Fibroblast of the conjunctiva (primary cell): ENCODE measurements around the gene CDA.

Experiments
- DNase-seq: peaks from one replicate; pipeline ENCODE4 v3.0.0-alpha.2; 2010; ENCODE audit warnings: low read depth

CDA gene

DNA sequence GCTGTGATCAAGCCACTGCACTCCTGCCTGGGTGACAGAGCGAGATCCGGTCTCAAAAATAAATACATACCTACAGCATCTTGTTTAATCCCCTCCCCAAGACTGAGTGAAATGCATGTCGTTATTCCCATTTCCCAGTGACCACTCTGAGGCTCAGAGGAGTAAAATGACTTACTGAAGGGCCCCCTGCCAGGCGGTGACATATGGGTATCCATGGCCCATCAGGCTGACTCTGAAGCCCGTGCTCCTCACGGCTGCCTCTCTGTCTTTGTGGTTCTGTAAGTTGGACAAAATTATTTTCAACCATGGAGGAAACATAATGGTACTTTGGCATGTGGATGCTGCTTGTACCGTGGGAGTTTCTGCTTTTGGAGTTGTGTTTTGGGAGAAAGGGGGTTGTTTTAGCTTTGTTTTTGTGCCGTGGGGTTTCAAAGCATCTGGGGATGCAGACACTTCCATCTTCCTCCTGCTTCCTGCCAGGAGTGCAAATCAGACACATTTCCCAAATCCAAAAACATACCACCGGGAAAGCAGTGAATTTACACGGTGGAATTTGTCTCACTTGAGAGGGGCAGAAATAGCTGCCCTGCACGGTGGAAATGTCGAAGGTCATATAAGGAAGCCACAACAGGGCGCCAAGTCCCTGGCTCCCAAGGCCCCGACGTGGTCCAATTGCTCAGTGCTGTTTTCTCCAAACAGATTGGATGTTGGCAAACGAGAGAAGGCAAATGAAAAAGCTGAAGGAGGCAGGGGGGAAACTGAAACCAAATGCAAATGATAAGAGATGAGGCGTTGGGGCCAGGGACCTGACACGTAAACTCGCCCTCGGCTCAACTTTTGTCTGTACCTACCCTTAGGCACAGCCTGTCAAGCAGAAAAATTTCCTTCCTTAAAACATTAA is 27.3 kb downstream of the CDA start:
- DNase-seq = no peak

- DNase-seq = no peak
Observed at GRCh38 chr1:20616847-20617487, 28.1 kb downstream of the CDA start.

- DNase-seq = no peak
Observed at GRCh38 chr1:20618550-20618949, 29.7 kb downstream of the CDA start.

GRCh38 chr1:20619999-20620398 is 31.1 kb downstream of the CDA start:
- DNase-seq = no peak

DNA sequence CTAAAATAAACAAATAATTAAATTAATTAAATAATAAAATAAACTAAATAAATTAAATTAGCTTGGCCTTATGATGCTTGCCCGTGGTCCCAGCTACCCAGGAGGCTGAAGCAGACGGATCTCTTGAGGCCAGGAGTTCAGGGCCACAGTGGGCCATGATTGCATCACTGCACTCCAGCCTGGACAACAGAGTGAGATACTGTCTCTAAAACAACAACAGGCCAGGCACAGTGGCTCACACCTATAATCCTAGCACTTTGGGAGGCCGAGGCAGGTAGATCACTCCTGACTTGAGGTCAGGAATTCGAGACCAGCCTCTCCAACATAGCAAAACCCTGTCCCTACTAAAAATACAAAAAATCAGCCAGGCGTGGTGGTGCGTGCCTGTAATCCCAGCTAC is 32.1 kb downstream of the CDA start:
- DNase-seq = no peak

DNA sequence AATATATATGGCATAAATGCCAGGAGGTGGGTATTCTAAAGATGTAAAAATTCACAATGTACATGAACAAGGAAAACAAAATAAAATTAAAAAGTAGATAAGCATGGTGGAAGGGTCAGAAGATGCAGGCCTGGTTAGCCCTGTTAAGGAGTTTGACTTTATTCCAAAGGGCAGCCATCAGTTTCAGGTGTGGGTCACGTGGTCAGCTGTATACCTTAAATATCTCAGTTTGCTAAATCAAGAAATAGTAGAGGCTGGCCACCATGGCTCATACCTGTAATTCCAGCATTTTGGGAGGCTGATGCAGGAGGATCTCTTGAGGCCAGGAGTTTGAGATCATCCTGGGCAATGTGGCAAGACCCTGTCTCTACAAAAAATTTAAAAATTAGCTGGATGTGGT is 35.8 kb downstream of the CDA start:
- no peak for DNase-seq

- no peak for DNase-seq
Observed at GRCh38 chr1:20625176-20626097, 36.5 kb downstream of the CDA start.

GRCh38 chr1:20626098-20626427 is 37.2 kb downstream of the CDA start:
- no peak for DNase-seq

- DNase-seq = no peak
Observed at GRCh38 chr1:20626524-20626923, 37.6 kb downstream of the CDA start.

DNA sequence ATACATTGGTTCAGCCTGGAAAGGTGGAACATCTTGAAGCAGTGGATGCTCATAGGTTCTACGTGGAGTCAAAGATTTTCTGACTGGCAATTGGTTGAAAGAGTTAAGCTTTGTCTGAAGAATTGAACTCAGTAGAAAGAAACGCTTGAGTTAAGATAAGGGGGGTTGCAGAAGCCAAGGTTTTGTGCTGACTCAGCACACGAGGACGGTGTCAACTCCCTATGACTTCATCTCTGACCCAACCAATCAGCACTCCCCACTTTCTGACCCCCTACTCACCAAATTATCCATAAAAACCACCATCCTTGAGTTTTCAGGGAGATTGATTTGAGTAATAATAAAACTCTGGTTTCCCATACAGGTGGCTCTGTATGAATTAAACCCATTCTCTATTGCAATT is 41.8 kb downstream of the CDA start:
- DNase-seq = no peak

GRCh38 chr1:20632386-20632785 is 43.5 kb downstream of the CDA start:
- no peak for DNase-seq

DNA sequence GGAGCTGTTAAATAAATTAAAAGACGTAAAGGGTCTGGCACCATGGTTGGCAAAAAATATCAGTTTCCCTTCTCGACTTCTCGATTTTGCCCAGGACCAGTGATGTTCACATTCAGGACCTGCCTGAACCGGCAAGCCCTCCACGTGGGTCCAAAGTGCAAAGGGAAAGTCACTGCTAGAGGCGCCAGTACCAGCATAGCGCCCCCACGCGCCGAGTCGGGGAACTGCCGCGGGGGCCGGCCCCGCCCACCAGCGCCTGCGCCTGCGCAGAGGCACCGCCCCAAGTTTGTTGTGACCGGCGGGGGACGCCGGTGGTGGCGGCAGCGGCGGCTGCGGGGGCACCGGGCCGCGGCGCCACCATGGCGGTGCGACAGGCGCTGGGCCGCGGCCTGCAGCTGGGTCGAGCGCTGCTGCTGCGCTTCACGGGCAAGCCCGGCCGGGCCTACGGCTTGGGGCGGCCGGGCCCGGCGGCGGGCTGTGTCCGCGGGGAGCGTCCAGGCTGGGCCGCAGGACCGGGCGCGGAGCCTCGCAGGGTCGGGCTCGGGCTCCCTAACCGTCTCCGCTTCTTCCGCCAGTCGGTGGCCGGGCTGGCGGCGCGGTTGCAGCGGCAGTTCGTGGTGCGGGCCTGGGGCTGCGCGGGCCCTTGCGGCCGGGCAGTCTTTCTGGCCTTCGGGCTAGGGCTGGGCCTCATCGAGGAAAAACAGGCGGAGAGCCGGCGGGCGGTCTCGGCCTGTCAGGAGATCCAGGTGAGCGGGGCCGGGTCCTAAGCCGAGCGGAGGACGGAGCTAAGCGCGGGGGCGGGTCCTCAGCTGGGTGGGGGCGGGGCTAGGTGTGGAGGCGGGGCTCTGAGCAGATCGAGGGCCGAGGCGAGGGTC is 44.5 kb downstream of the CDA start, which contains the start of gene PINK1:
PINK1 (plus strand) TSS at position 269 of the 875 bp plus-strand sequence; CDS start at position 360, 91 bp downstream.
- DNase-seq = peak; percentile 34

- DNase-seq = no peak
Observed at GRCh38 chr1:20634065-20634593, 45.2 kb downstream of the CDA start.

DNA sequence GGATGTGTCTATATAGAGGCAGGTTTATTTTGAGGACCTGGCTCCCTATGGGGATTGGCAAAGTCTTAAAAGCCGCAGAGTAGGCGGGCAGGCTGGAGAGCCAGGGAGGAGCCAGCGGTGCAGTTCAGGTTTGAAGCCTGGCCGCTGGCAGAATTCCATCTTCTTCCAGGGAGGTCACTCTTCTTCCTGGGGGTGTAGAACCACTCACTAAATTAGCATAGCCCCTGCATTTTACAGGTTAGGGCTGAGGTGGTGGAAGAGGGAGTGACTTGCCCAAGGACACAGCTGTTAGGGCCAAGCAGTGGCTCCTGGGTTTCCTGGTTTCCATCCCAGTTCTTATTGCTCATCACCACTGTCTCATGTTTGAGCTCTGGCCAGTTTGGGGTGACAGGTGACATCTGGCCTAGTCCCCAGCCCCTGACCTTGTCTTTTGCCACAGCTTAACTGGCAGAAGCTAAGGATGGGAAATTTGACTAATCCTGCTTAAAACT is 45.7 kb downstream of the CDA start:
- DNase-seq = no peak

DNA sequence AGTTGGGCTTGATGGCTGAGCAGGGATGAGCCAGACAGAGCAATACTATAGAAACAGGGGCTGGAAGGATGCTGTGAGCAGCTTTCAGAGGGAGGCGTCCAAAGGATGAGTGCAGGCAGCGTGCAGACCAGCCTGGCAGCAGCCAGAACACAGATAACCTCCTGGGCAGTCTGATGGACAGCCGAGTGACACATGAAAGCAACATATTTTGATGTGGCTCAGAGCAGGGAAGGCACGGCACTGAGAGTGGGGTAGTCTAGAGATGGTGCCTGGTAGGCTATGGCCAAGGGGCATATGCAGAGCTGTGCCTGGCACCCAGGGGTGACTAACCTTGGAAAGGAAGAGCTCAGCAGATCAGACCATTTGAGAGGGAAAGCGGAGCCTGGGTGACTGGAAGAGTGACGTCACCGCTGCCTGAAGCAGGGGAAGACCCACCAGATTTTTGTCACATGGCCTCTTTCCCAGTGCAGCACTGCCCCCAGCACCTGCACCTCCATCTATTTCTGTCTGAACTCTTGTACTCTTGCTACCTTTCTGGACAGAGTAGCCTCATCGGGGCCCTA is 48.0 kb downstream of the CDA start:
- no peak for DNase-seq

GRCh38 chr1:20640183-20640597 is 51.3 kb downstream of the CDA start:
- peak; percentile 31 for DNase-seq

DNA sequence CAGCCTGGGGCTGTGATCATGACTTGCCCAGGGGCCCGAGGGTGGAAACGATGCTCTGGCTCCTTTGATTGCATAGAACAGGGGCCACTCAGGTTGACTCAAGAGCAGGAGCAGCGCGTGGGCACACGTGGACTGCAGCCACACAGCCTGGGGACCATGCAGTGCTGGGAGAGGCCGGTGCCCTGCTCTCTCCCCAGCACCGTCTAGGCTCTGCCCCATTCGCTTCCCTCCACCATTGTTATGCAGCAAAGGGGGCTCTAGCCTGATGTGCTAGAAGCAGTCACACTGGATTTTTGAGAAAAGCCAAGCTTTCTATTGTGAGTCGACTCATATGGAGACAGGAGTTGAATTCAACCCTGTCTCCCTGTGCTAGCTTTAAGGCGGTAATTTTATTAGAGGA is 53.1 kb downstream of the CDA start:
- DNase-seq = no peak

DNA sequence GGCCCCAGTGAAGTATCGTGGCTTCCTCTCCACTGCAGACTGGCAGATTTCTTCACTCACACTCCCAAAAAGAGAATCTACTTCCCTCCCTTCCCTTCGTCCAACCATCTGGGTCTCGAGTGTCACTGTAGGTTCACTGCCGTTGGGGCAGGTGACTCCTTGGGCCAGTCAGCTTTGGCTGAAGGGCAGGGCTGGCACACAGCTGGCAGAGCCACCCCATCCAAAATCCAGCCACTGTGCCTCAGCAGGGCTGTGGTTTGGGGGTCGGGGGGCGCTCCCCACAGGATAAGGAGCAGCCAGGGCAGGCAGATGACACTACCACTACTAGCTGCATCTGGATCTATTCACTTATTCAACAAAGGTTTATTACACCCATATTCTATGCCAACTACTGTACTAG is 54.2 kb downstream of the CDA start:
- no peak for DNase-seq

DNA sequence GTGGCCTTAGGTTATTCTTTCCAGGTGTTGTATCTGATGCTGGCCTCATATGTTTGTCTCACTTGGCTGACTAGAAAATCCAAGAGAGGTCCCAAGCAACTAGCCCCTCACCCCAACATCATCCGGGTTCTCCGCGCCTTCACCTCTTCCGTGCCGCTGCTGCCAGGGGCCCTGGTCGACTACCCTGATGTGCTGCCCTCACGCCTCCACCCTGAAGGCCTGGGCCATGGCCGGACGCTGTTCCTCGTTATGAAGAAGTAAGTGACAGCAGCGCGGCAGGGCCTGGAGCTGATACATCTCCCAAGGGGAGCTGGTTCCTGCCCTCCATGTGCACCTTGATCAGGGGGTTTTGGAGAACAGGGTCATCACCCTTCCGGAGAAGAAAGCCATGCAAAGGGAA is 55.5 kb downstream of the CDA start:
- DNase-seq = no peak

- DNase-seq = no peak
Observed at GRCh38 chr1:20645414-20645813, 56.5 kb downstream of the CDA start.

DNA sequence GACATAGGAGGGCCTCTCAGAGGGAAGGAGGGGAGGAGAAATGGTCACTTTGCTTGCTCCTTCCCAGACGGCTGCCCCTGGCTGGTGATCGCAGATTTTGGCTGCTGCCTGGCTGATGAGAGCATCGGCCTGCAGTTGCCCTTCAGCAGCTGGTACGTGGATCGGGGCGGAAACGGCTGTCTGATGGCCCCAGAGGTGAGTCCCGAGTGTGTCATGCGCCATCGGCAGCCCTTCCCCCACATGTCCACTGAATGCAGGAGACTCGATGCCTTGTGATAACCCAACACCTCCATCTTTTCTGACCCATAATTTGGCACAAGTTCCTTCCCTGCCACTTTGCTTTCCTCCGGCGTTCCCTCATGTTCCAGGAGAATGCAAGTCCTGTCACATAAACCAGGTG is 59.5 kb downstream of the CDA start:
- DNase-seq = no peak
